Vagina (tissue), 2 donors: Measurements from ENCODE around the gene CRADD. TPM values are rescaled to one million over a fixed set of nuclear protein-coding genes. Genes with fewer than 3 reads are reported as not detected.

Experiments
- DNase-seq, 2 donors: peaks; one replicate each; pipeline ENCODE4 v3.0.0-alpha.2; 2017; ENCODE audit errors: extremely low spot score in 2 of 2
- H3K27ac ChIP-seq: fragments of 200-600 bp; sonication (generic); one replicate; pipeline ENCODE4 v1.5.1; 2019
- H3K27me3 ChIP-seq: fragments of 200-600 bp; sonication (generic); one replicate; pipeline ENCODE4 v1.5.1; 2019
- H3K36me3 ChIP-seq, 2 donors: fragments of 200-600 bp; sonication (generic); one replicate each; pipeline ENCODE4 v1.5.1; 2017 to 2019
- H3K4me1 ChIP-seq: fragments of 200-600 bp; sonication (generic); one replicate; pipeline ENCODE4 v1.5.1; 2019
- H3K4me3 ChIP-seq, 2 donors: fragments of 200-600 bp; sonication (generic); 1 replicate in 1 of 2; 2 replicates in 1 of 2; pipeline ENCODE4 v1.5.1; 2016 to 2019
- H3K9me3 ChIP-seq: fragments of 200-600 bp; sonication (generic); one replicate; pipeline ENCODE4 v1.5.1; 2019
- CTCF ChIP-seq, 3 experiments: fragments of 450-650 bp in 2 of 3; fragments of 200-600 bp in 1 of 3; sonication (generic) in 1 of 3; IDR thresholded peaks; one replicate each; pipeline ENCODE4 v1.5.1; 2017 to 2019; ENCODE audit warnings: antibody characterized with exemption in 3 of 3, mild to moderate bottlenecking in 2 of 3, moderate library complexity in 2 of 3
- POLR2A ChIP-seq, 2 donors: fragments of 450-650 bp; IDR thresholded peaks; one replicate each; pipeline ENCODE4 v1.6.1; 2017; ENCODE audit warnings: antibody characterized with exemption in 2 of 2, mild to moderate bottlenecking in 2 of 2, moderate library complexity in 2 of 2
- POLR2AphosphoS5 ChIP-seq, 2 donors: sonication (generic); formaldehyde crosslinking; IDR thresholded peaks; one replicate each; pipeline ENCODE4 v1.9.0; 2017; ENCODE audit warnings: antibody characterized with exemption in 2 of 2, mild to moderate bottlenecking in 2 of 2, low read depth in 1 of 2; ENCODE audit not compliant: insufficient read depth in 1 of 2
- intact Hi-C: fragments of 100-400 bp; cut with DNase I; formaldehyde crosslinking; loops from one replicate; pipeline ENCODE4 v1.15.1; 2023
- total RNA-seq: library from RNA; depleted of rRNA; stranded (reverse); fragments of >200 nt; gene quantifications from one replicate; pipeline ENCODE4 v1.2.3, GENCODE V29; 2016

CRADD gene
- total RNA-seq, 1 donor from 2014 or later, result 40.8 TPM

- H3K36me3 ChIP-seq, result no peaks in the 10 kb centered on the region
- no peak for DNase-seq
- intact Hi-C loops, result no loop called here
- H3K9me3 ChIP-seq, result no peaks in the 10 kb centered on the region
- no peak overlapping the region for H3K27ac ChIP-seq
- TF ChIP-seq CTCF (IDR thresholded peaks at IDR 0.05) (no peak), POLR2A (IDR thresholded peaks at IDR 0.05) (no peak), POLR2AphosphoS5 (IDR thresholded peaks at IDR 0.05; ENCODE audit: insufficient read depth in 1 of 2, low read depth in 1 of 2) (no peak)
- no peak overlapping the region for H3K4me3 ChIP-seq
- H3K27me3 ChIP-seq, result no peaks in the 10 kb centered on the region
- peaks cover 5% of the 10 kb centered on the region for H3K4me1 ChIP-seq
Measured at GRCh38 chr12:93855261-93855660, 178.1 kb downstream of the CRADD start.

- intact Hi-C loops, result no loop called here
- Histone ChIP-seq H3K36me3 (no peaks in the 10 kb centered on the region), H3K4me1 (peaks cover 5% of the 10 kb centered on the region), H3K27me3 (no peaks in the 10 kb centered on the region), H3K4me3 (no peak overlapping the region), H3K9me3 (no peaks in the 10 kb centered on the region), H3K27ac (no peak overlapping the region)
- no peak for DNase-seq
- no peak for TF ChIP-seq CTCF (IDR thresholded peaks at IDR 0.05)
- no peak for TF ChIP-seq POLR2A (IDR thresholded peaks at IDR 0.05)
- TF ChIP-seq POLR2AphosphoS5 (IDR thresholded peaks at IDR 0.05; ENCODE audit: insufficient read depth in 1 of 2, low read depth in 1 of 2), result no peak
Measured at GRCh38 chr12:93856611-93857010, 179.4 kb downstream of the CRADD start.

GRCh38 chr12:93857279-93857938 is 180.2 kb downstream of the CRADD start:
- Histone ChIP-seq H3K9me3 (no peaks in the 10 kb centered on the region), H3K27me3 (no peaks in the 10 kb centered on the region), H3K36me3 (no peaks in the 10 kb centered on the region), H3K4me1 (peaks cover 5% of the 10 kb centered on the region), H3K4me3 (no peak overlapping the region), H3K27ac (no peak overlapping the region)
- no peak for DNase-seq
- intact Hi-C loops, result no loop called here
- TF ChIP-seq POLR2A (IDR thresholded peaks at IDR 0.05) (no peak), CTCF (IDR thresholded peaks at IDR 0.05) (no peak), POLR2AphosphoS5 (IDR thresholded peaks at IDR 0.05; ENCODE audit: insufficient read depth in 1 of 2, low read depth in 1 of 2) (no peak)

GRCh38 chr12:93857991-93858447 is 180.8 kb downstream of the CRADD start:
- H3K9me3 ChIP-seq, result no peaks in the 10 kb centered on the region
- DNase-seq, result no peak
- H3K4me3 ChIP-seq, result no peak overlapping the region
- H3K27me3 ChIP-seq, result no peaks in the 10 kb centered on the region
- H3K36me3 ChIP-seq, result no peaks in the 10 kb centered on the region
- TF ChIP-seq POLR2A (IDR thresholded peaks at IDR 0.05) (no peak), POLR2AphosphoS5 (IDR thresholded peaks at IDR 0.05; ENCODE audit: insufficient read depth in 1 of 2, low read depth in 1 of 2) (no peak)
- intact Hi-C loops, result no loop called here
- H3K4me1 ChIP-seq, result peaks cover 5% of the 10 kb centered on the region
- no peak overlapping the region for H3K27ac ChIP-seq

GRCh38 chr12:93860668-93861373 is 183.6 kb downstream of the CRADD start:
- Histone ChIP-seq H3K27me3 (no peaks in the 10 kb centered on the region), H3K9me3 (peaks cover 7% of the 10 kb centered on the region), H3K27ac (no peak overlapping the region), H3K4me3 (no peak overlapping the region), H3K36me3 (no peaks in the 10 kb centered on the region), H3K4me1 (peaks cover 5% of the 10 kb centered on the region)
- intact Hi-C loops, result no loop called here
- no peak for TF ChIP-seq CTCF (IDR thresholded peaks at IDR 0.05)
- no peak for TF ChIP-seq POLR2AphosphoS5 (IDR thresholded peaks at IDR 0.05; ENCODE audit: insufficient read depth in 1 of 2, low read depth in 1 of 2)
- no peak for TF ChIP-seq POLR2A (IDR thresholded peaks at IDR 0.05)
- DNase-seq, result no peak
